HL-60/S4 (cell line): Measurements from ENCODE around the gene TMED5.
"Not testable (repeated sequence)": the region's sequence is repeated elsewhere in the genome, so short reads cannot be mapped to it uniquely, and the experiment has no call there.

Experiments
- in situ Hi-C: fragments of 300-500 bp; cut with MboI; formaldehyde crosslinking; loops from 2 replicates; pipeline ENCODE4 v1.14.3; 2022; ENCODE audit warnings: low sequenced_read_pairs

TMED5 gene

GRCh38 chr1:93172778-93173177 is 7.4 kb downstream of the TMED5 start:
- in situ Hi-C loops: no loop called here

GRCh38 chr1:93171549-93172034 is 8.6 kb downstream of the TMED5 start:
- in situ Hi-C loops: no loop called here

GRCh38 chr1:93170141-93170678 is 10.0 kb downstream of the TMED5 start:
- in situ Hi-C loops: not testable (repeated sequence)

- in situ Hi-C loops: no loop called here
These were observed 13.2 kb downstream of the TMED5 start for GRCh38 chr1:93167006-93167405.

- in situ Hi-C loops: not testable (repeated sequence)
These were observed 14.3 kb downstream of the TMED5 start for GRCh38 chr1:93165895-93166294.

GRCh38 chr1:93164816-93165215 is 15.4 kb downstream of the TMED5 start:
- in situ Hi-C loops: no loop called here

- in situ Hi-C loops: not testable (repeated sequence)
These were observed 16.9 kb downstream of the TMED5 start for GRCh38 chr1:93163314-93163713.

- in situ Hi-C loops: no loop called here
These were observed 20.9 kb downstream of the TMED5 start for GRCh38 chr1:93159337-93159736.

- in situ Hi-C loops: no loop called here
These were observed 24.9 kb downstream of the TMED5 start for GRCh38 chr1:93155335-93155734.

- in situ Hi-C loops: no loop called here
These were observed 25.3 kb downstream of the TMED5 start for GRCh38 chr1:93154898-93155297.

- in situ Hi-C loops: no loop called here
These were observed 27.4 kb downstream of the TMED5 start for GRCh38 chr1:93152835-93153234.

GRCh38 chr1:93151474-93151873 is 28.7 kb downstream of the TMED5 start:
- in situ Hi-C loops: no loop called here

GRCh38 chr1:93150729-93151128 is 29.5 kb downstream of the TMED5 start:
- in situ Hi-C loops: no loop called here

GRCh38 chr1:93148001-93148400 is 32.2 kb downstream of the TMED5 start:
- in situ Hi-C loops: no loop called here

- in situ Hi-C loops: no loop called here
These were observed 36.4 kb downstream of the TMED5 start for GRCh38 chr1:93143769-93144168.

GRCh38 chr1:93143136-93143535 is 37.1 kb downstream of the TMED5 start:
- in situ Hi-C loops: no loop called here

GRCh38 chr1:93142161-93142560 is 38.1 kb downstream of the TMED5 start:
- in situ Hi-C loops: no loop called here

GRCh38 chr1:93140106-93140505 is 40.1 kb downstream of the TMED5 start:
- in situ Hi-C loops: no loop called here

GRCh38 chr1:93137604-93138292 is 42.5 kb downstream of the TMED5 start:
- in situ Hi-C loops: no loop called here

GRCh38 chr1:93136445-93136844 is 43.8 kb downstream of the TMED5 start:
- in situ Hi-C loops: no loop called here

- in situ Hi-C loops: no loop called here
These were observed 47.6 kb downstream of the TMED5 start for GRCh38 chr1:93132638-93133037.

GRCh38 chr1:93129507-93130099 is 50.6 kb downstream of the TMED5 start:
- in situ Hi-C loops: no loop called here
